CD4-positive, alpha-beta T cell treated with Interleukin-4 for 4 hours (primary cell): ENCODE results near the gene PFKFB4.
"Not testable (repeated sequence)": the region's sequence is repeated elsewhere in the genome, so short reads cannot be mapped to it uniquely, and the experiment has no call there.

Experiments used
- DNase-seq: peaks from one replicate; pipeline ENCODE4 v3.0.0-alpha.2; 2020

PFKFB4 gene

DNA sequence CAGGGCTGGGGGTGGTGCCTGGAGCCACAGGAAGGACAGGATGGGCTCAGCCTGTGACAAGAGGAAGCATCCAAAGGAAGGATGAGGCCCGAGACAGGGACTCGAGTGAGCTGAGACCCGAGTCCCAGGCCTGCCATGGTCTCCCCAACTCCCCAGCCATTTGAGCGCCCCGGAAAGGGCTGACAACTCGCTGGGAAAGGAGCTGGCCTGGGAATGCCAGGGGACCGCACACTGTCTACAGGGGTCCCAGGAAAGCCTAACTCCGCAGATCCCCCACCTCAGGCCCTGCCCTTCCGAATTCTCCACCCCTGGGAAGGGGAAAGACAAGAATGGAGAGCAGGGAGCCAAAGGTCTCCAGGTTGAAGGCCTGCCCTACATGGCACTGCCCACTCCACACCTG, 31.6 kb downstream of the PFKFB4 start:
- DNase-seq = no peak

DNA sequence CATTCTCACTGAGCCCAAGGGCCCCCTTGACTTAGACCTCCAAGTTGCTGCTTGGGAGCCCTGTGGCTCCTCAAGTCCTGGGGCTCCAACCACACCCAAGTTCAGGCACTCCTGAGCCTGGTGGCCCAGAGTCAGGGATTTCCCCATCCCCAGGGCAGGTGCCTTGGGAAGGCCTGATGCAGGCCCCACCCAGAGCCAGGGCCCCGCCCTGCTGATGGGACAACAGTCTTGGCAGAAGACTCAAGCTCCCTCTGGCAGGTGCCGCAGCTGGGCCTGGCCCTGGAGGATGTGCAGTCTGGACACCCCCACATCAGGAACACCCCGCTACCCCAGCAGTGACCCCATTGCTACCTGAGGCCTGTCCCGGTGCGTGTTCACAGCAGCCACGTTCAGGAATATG, 35.0 kb downstream of the PFKFB4 start:
- no peak for DNase-seq

DNA sequence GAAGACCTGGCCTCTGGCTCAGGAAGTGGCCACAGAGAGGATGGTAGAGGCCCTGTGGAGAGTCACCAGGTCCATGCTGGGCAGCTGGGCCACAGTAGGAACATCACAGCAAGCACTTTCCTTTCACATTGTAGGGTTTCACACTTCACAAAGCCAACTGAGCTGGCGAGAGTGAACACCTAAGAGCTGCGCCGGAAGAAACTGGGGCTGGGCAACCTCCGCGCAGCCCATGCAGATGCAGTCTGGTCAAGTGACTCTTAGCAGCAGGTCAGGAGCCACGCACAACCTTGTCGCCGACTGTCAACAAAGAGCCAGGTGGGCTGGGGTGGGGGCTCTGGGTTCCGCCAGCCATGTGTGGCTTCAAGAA, 37.3 kb downstream of the PFKFB4 start:
- DNase-seq = no peak

- no peak for DNase-seq
These were observed 37.8 kb downstream of the PFKFB4 start for GRCh38 chr3:48518638-48519276.

DNA sequence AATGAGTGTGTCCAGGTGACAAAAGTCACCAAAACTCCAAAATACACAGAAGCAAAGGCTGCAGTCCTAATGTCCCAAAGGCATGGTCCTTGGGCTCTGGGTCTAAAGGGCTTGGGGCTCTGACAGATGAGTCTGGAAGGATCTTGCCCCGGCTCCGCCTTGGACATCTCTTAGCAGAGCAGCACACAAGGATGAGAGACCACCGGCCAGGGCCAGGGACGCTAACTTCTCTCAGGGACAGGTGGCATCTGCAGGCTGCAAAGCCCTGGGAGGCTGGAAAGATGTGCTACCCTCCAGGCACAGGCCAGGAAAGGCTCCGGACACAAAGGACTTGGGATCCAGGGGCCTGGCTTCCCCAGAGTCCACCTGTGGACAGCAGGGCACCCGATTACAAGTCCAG, 38.5 kb downstream of the PFKFB4 start:
- DNase-seq = no peak

DNA sequence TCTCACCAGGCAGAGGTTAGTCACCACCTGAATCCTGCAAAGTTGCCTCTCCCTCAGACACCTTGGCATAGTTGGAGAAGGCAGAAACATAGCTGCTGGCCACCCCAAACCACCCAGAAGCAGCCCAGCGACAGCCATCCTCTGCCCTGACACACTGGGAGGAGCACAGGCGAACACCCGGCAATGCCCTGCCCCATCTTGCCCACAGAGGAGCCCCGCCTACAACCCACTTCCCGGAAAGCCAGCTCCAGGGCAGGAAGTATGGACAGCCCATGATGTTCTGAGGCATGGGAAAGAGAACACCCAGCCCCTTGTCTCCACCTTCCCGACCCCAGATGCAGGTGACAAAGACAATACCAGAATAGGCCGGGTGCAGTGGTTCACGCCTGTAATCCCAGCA, 40.0 kb downstream of the PFKFB4 start:
- DNase-seq = no peak

- DNase-seq = peak; percentile 65
These were observed 42.0 kb downstream of the PFKFB4 start for GRCh38 chr3:48514431-48515227.

DNA sequence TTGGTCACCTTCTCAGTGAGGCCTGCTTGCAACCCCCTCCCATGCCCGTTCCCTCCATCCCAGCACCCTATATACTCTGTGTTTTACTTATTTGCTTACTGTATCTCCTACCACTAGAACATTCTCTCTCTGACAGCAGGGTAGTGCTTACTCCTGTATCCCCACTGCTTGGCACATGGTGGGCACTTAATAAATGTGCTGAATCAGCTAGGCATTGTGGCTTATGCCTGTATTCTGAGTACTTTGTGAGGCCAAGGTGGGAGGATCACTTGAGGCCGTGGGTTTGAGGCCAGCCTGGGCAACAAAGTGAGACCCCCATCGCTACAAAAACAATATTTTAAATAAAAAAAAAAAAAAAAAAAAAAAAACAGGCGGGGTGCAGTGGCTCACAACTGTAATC, 45.1 kb downstream of the PFKFB4 start:
- DNase-seq = no peak

- DNase-seq = peak; percentile 86
These were observed 49.1 kb downstream of the PFKFB4 start for GRCh38 chr3:48507256-48508061.

- no peak for DNase-seq
These were observed 50.6 kb downstream of the PFKFB4 start for GRCh38 chr3:48505968-48506504.

DNA sequence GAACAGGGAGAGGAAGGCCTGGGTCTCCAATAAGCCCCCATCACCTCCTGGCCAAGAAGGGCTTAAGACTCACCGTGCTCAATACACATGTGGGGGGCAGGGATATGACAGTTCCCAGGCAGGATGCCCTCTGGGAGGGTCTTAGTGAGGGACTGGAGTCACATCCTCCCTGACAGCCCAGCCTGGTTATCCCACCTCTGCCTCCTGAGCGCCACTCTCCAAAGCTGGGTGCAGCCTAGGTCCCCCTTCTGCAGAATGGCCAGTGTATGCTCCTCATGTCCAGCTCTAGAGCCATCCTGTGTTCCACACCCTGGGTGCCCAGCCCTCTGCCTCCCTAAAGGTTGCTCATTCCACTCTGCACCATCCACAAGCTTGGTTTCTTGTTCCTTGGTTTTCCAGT, 51.5 kb downstream of the PFKFB4 start:
- DNase-seq = no peak

- peak; percentile 34 for DNase-seq
These were observed 52.3 kb downstream of the PFKFB4 start, which contains the start of gene SHISA5 for GRCh38 chr3:48504051-48504946. TSS of gene SHISA5 (minus strand) at chr3:48504174. CDS start at chr3:48504094, 80 bp downstream.

DNA sequence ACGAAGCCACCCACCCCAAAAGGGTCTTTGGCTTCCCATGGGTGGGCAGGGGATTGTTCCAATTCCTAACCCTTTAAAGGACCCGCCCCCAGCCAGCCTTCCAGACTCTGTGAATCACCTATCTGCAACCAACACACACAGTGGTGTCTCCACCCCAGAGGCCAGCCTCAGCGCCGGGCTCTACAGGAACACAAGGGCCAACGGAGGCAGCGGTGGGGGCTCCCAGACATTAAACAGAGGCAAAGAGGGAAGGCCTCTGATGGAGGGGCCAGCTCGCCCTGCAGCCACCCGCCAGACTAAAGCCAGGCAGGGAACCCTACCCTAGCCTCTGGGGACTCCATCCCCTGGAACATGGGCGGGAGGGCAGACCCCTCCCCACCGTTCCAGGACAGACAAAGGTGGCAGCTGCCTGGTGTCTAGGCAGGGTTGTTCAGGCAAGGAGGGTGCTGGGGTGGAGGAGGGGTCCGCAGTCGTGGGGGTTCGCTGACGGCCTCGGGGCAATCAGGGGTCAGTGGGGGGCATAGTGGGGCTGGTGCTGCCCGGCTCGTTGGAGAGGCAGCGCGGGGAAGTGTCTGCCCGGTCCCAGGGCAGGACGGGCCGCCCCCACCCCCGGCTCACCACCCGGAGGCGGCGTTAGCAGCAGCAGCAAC, 53.1 kb downstream of the PFKFB4 start:
- DNase-seq = peak; percentile 10

GRCh38 chr3:48502728-48503168, 53.9 kb downstream of the PFKFB4 start:
- no peak for DNase-seq

DNA sequence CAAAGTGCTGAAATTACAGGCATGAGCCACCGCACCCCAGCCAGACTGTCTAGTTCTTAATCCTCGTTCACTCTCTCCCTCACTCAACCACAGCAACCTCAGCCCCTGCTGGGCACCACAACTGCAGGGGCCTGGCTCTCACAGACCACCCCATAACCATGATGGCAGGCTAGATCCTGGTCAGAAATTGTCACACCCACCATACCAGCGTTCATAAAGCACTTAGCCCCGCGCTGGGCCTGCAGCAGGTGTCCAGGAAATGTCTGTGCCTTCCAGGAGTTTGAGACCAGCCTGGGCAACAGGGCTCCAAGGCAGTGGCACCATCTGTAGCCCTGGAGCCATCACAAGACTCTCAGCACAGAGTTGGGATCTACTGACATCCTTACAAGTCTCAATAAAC, 54.5 kb downstream of the PFKFB4 start:
- DNase-seq = no peak

DNA sequence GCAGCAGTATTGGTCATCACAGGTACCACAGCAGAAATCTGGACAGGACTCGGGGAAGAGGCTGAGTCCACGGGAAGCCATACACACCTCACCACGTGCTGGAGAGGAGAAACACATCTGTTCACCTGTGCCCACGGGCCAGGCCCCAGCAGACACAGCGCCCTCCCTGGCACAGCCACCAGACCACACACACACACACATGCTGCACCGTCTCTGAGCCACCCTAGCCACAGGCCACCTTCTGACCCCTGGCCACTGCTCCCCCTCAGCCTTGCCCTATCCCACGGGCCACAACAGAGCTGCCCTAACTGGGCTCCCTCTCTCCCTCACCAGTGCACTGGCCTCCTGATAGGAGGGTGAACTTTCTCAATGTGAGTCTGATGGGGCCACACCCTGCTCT, 55.4 kb downstream of the PFKFB4 start:
- DNase-seq = no peak

DNA sequence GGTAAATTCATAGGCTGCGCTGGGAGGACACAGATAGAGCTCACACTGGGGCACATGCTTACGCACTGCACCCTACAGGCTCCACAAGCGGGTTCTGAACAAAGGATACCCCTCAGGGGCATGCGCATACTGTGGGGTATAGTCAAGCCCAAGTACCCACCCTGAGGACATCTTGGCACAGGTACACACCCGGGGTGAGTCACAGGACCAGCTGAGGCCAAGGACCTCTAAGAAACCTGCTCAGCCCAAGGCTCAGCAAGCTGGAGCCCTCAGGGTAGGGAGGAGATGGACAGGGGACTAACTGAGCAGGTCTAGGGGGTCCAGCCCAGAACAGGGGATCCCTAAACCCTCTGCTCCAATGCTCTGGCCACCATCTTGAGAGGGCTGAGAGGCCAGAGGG, 55.9 kb downstream of the PFKFB4 start:
- no peak for DNase-seq

DNA sequence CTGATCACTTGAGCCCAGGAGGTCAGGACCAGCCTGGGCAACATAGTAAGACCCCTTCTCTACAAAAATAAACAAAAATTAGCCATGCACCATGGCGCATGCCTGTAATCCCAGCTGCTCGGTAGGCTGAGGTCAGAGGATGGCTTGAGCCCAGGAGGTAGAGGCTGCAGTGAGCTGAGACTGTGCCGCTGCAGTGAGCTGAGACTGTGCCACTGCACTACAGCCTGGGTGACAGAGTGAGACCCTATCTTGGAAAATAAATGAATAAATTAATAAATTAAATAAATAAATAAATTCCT, 63.5 kb downstream of the PFKFB4 start:
- no peak for DNase-seq

DNA sequence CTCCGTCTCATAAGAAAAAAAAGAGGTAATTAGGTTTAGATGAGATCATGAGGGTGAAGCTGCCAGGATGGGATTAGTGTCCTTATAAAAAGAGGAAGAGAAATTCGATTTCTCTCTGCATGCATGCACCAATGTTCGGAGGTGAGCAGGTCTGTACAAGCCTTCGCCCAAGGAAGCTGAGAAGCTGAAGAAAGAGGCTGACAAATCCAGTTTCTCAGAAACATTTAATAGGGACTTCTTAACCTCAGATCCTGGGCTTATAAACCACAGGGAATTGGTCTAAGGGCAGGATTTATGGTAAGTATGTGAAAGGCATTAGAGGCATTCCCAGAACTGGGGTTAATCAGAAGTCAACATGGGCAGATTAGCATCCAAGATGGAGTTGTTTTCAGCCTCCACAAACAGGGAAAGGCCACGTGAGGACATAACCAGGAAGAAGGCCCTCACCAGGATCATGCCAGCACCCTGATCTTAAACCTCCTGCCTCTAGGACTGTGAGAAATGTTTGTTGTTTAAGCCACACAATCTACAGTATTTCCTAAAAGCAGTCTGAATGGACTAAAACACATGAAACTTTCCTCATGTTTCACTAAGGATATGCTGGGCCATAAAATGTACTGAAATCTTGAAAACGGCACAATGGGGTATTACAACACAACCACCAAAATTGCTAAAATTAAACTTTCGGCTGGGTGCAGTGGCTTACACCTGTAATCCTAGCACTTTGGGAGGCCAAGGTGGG, 64.0 kb downstream of the PFKFB4 start:
- no peak for DNase-seq

- no peak for DNase-seq
These were observed 69.7 kb downstream of the PFKFB4 start for GRCh38 chr3:48486952-48487351.

DNA sequence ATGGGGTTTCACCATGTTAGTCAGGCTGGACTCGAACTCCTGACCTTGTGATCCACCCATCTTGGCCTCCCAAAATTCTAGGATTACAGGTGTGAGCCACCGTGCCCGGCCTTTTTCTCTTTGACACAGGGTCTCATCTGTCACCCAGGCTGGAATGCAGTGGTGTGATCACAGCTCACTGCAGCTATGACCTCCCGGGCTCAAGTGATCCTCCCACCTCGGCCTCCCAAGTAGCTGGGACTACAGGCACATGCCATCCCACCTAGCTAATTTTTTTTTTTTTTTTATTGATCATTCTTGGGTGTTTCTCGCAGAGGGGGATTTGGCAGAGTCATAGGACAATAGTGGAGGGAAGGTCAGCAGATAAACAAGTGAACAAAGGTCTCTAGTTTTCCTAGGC, 73.8 kb downstream of the PFKFB4 start:
- not testable (repeated sequence) for DNase-seq
